OCI-LY7 (cell line): ENCODE data around the gene DNAH11.

Experiments used
- EZH2phosphoT487 ChIP-seq: fragments of 200-600 bp; sonication (generic); IDR thresholded peaks from 2 replicates; pipeline ENCODE4 v1.6.1; 2018; ENCODE audit warnings: low read depth, borderline replicate concordance, mild to moderate bottlenecking, mixed run types, antibody characterized with exemption, low read length, moderate library complexity, mixed read lengths
- TF ChIP-seq, protein P1 (sequence below): fragments of 200-600 bp; sonication (generic); conservative IDR thresholded peaks from 2 replicates; pipeline ENCODE4 v1.5.1; 2014; ENCODE audit warnings: mild to moderate bottlenecking, antibody characterized with exemption, low read length, moderate library complexity, mixed read lengths

- TF ChIP-seq, protein P1, sequence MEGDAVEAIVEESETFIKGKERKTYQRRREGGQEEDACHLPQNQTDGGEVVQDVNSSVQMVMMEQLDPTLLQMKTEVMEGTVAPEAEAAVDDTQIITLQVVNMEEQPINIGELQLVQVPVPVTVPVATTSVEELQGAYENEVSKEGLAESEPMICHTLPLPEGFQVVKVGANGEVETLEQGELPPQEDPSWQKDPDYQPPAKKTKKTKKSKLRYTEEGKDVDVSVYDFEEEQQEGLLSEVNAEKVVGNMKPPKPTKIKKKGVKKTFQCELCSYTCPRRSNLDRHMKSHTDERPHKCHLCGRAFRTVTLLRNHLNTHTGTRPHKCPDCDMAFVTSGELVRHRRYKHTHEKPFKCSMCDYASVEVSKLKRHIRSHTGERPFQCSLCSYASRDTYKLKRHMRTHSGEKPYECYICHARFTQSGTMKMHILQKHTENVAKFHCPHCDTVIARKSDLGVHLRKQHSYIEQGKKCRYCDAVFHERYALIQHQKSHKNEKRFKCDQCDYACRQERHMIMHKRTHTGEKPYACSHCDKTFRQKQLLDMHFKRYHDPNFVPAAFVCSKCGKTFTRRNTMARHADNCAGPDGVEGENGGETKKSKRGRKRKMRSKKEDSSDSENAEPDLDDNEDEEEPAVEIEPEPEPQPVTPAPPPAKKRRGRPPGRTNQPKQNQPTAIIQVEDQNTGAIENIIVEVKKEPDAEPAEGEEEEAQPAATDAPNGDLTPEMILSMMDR, result no peak
- TF ChIP-seq EZH2phosphoT487, result no peak
Measured at GRCh38 chr7:21947946-21948345, 405.1 kb downstream of the DNAH11 start.
